Endothelial cell (in vitro differentiated cells): ENCODE results near the gene HSPE1. TPM values are rescaled to one million over a fixed set of nuclear protein-coding genes. Genes with fewer than 3 reads are reported as not detected.
"Not testable (repeated sequence)": the region's sequence is repeated elsewhere in the genome, so short reads cannot be mapped to it uniquely, and the experiment has no call there.

Source experiments
- DNase-seq: peaks from one replicate; pipeline ENCODE4 v3.0.0; 2021; ENCODE audit warnings: low spot score
- H3K27ac Mint-ChIP-seq: one replicate; pipeline ENCODE4 v1.8.0; 2021; ENCODE audit warnings: mixed read lengths, inconsistent platforms; ENCODE audit not compliant: unreplicated experiment
- H3K27me3 Mint-ChIP-seq: one replicate; pipeline ENCODE4 v1.8.0; 2021; ENCODE audit warnings: mild to moderate bottlenecking, moderate library complexity, mixed read lengths, inconsistent platforms; ENCODE audit not compliant: unreplicated experiment
- H3K36me3 Mint-ChIP-seq: one replicate; pipeline ENCODE4 v1.8.0; 2021; ENCODE audit warnings: mild to moderate bottlenecking, low read depth, mixed read lengths, inconsistent platforms; ENCODE audit not compliant: unreplicated experiment
- H3K4me1 Mint-ChIP-seq: one replicate; pipeline ENCODE4 v1.8.0; 2021; ENCODE audit warnings: mild to moderate bottlenecking, mixed read lengths, inconsistent platforms; ENCODE audit not compliant: unreplicated experiment
- H3K4me3 Mint-ChIP-seq: one replicate; pipeline ENCODE4 v1.8.0; 2021; ENCODE audit warnings: mild to moderate bottlenecking, mixed read lengths, inconsistent platforms; ENCODE audit not compliant: unreplicated experiment
- H3K9me3 Mint-ChIP-seq: one replicate; pipeline ENCODE4 v1.8.0; 2021; ENCODE audit warnings: mixed read lengths, inconsistent platforms; ENCODE audit not compliant: unreplicated experiment
- total RNA-seq: library from RNA; stranded (reverse); fragmentation: NEBNext Ultra II Directional; extraction: Animal tissue kit (Norgen Biotek cat#: 25700); gene quantifications from one replicate; pipeline ENCODE4 v1.2.1, GENCODE V29; 2021; ENCODE audit not compliant: unreplicated experiment
- TF ChIP-seq, protein P1 (sequence below): fragments of 200-600 bp; sonication (generic); IDR thresholded peaks from one replicate; pipeline ENCODE4 v1.5.0; 2021; ENCODE audit warnings: antibody characterized with exemption; ENCODE audit not compliant: unreplicated experiment

HSPE1 gene
- total RNA-seq, 1 donor from 2014 or later, result 73.6 TPM

DNA sequence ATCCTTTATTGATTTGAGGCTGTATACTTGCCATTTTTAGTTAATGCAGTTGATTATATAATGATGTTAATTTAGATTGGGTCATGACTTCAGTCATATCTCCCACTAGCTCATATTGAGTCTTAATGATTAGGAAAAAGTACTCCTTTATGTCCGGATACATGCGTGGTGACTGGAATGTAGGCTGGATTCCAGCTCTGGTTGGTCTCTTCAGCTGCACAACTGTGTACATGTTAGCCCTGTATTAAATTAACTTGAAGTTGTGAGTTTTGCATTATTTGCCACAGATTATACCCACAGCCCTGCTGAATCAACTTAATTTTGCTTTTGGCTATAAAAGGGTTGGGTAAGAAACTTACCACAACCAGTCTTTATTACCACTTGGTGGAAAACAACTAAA, 38.2 kb downstream of the HSPE1 start:
- H3K36me3 Mint-ChIP-seq, result peaks cover 27% of the 10 kb centered on the region
- TF ChIP-seq, protein P1, sequence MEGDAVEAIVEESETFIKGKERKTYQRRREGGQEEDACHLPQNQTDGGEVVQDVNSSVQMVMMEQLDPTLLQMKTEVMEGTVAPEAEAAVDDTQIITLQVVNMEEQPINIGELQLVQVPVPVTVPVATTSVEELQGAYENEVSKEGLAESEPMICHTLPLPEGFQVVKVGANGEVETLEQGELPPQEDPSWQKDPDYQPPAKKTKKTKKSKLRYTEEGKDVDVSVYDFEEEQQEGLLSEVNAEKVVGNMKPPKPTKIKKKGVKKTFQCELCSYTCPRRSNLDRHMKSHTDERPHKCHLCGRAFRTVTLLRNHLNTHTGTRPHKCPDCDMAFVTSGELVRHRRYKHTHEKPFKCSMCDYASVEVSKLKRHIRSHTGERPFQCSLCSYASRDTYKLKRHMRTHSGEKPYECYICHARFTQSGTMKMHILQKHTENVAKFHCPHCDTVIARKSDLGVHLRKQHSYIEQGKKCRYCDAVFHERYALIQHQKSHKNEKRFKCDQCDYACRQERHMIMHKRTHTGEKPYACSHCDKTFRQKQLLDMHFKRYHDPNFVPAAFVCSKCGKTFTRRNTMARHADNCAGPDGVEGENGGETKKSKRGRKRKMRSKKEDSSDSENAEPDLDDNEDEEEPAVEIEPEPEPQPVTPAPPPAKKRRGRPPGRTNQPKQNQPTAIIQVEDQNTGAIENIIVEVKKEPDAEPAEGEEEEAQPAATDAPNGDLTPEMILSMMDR, result no peak
- H3K4me3 Mint-ChIP-seq, result no peak overlapping the region
- no peak for DNase-seq
- no peak overlapping the region for H3K27ac Mint-ChIP-seq
- no peaks in the 10 kb centered on the region for H3K27me3 Mint-ChIP-seq
- H3K9me3 Mint-ChIP-seq, result no peaks in the 10 kb centered on the region
- peaks cover 6% of the 10 kb centered on the region for H3K4me1 Mint-ChIP-seq

DNA sequence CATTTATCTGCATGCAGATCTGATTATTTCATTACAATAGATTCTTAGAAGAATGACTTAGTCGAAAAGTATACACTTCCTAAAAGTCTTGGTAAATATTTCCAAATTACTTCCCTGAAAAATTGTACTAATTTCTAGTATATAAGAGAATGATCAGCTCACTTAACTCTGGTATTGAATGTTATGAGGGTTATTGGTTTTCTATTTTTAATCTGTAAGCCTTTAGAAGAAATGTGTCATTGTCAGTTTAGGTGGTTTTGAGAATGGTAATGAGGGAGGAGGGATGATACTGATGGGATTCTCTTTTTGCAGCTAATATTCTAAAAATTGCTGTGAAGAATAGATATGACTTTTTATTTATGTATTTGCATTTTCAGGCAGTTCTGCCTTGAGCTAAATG, 39.6 kb downstream of the HSPE1 start:
- H3K4me1 Mint-ChIP-seq, result peaks cover 2% of the 10 kb centered on the region
- H3K36me3 Mint-ChIP-seq, result peaks cover 28% of the 10 kb centered on the region
- H3K27me3 Mint-ChIP-seq, result no peaks in the 10 kb centered on the region
- H3K27ac Mint-ChIP-seq, result no peak overlapping the region
- H3K9me3 Mint-ChIP-seq, result no peaks in the 10 kb centered on the region
- TF ChIP-seq, protein P1, result no peak
- no peak overlapping the region for H3K4me3 Mint-ChIP-seq
- DNase-seq, result no peak

DNA sequence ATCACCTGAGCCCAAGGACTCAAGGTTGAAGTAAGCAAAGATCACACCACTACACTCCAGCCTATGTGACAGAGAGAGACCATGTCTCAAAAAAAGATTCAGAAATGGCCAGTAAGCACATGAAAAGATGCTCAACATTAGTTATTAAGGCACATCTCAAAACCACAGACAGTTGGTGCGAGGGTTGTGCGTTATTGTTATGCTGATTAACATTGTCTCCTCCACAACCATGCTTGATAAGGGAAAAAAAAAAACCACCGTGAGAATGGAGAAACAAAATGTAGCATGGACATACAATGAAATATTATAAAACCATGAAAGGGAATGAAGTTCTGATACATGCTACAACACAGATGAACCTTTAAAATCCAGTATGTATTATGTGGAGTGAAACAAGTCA, 43.0 kb downstream of the HSPE1 start:
- TF ChIP-seq, protein P1, result no peak
- peaks cover 33% of the 10 kb centered on the region for H3K36me3 Mint-ChIP-seq
- H3K9me3 Mint-ChIP-seq, result no peaks in the 10 kb centered on the region
- H3K27me3 Mint-ChIP-seq, result no peaks in the 10 kb centered on the region
- no peak for DNase-seq
- no peak overlapping the region for H3K4me3 Mint-ChIP-seq
- no peak overlapping the region for H3K27ac Mint-ChIP-seq
- peaks cover 10% of the 10 kb centered on the region for H3K4me1 Mint-ChIP-seq

DNA sequence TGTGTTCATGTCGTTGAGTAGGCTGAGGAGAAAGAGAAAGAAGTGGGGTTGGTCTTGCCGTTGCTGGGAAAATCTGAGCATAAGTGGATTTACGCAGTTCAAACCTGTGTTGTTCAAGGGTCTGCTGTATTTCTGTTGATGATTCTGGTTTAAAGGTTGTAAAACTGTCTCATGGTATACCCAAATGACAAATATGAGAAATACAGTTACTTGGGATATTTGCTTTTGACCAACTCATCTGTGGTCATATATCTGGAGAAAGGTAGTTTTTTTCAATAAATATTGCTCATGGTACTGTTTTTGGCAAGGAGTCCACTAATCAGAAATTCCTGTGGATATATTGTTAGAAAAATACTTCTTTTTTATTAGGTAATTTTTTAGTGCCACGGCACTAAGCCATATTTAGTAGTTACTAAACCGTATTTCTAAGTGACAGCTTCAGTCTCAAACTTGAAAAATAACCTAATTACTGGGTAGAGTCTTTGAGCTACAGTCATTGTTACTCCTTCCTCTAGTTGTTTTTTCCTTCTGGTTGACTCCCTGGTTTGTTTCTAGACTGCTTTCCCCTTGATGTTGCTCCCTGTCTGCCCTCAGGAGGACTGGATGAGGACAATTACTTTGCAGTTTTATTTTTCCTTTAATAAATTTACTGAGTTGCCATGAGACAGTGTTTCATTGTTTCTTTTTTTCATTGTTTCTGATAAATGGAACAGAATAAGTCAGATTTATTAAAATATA, 47.2 kb downstream of the HSPE1 start:
- no peak for DNase-seq
- H3K36me3 Mint-ChIP-seq, result peaks cover 28% of the 10 kb centered on the region
- no peaks in the 10 kb centered on the region for H3K27me3 Mint-ChIP-seq
- H3K27ac Mint-ChIP-seq, result peak overlapping the region; percentile 58
- H3K4me1 Mint-ChIP-seq, result peaks cover 10% of the 10 kb centered on the region
- H3K9me3 Mint-ChIP-seq, result no peaks in the 10 kb centered on the region
- TF ChIP-seq, protein P1, result no peak
- H3K4me3 Mint-ChIP-seq, result no peak overlapping the region

DNA sequence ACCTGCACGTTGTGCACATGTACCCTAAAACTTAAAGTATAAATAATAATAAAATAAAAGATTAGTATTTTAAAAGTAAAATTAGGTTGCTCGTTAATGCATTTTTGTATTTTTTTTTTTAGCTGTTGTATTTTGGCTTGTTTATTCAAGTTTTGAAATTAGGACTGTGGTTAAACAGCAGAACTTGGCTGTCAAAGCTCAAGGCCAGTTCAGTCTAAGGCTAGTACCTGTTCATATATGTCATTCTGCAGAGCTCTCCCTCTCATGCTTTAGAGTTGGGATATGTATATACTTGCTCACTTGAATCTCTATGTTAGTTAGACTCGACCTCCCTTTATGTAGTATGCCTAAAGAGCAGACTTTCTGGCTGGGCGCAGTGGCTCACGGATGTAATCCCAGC, 48.4 kb downstream of the HSPE1 start:
- no peak overlapping the region for H3K27ac Mint-ChIP-seq
- H3K36me3 Mint-ChIP-seq, result peaks cover 22% of the 10 kb centered on the region
- no peaks in the 10 kb centered on the region for H3K9me3 Mint-ChIP-seq

DNA sequence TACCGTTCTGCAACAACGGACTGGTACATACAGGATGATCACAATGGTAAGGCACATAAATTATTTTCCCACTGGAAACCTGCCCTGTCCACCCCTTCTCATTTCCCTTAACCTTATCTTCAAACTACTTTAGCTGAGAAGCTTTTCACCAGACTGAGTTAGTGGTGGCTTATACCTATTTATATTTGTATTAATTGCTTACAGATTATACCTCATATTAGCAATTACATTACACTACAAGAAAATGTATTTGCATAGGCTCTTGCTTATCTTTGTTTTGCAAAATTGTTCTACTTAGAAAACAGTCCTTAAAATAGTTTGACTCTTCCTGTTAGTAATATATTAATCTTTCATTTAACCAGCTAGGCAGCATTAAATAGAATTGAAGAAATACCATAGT, 51.1 kb downstream of the HSPE1 start:
- Mint-ChIP-seq H3K36me3 (peaks cover 22% of the 10 kb centered on the region), H3K4me1 (peaks cover 17% of the 10 kb centered on the region)
- H3K4me3 Mint-ChIP-seq, H3K27ac Mint-ChIP-seq, H3K27me3 Mint-ChIP-seq, DNase-seq, H3K9me3 Mint-ChIP-seq: not testable (repeated sequence)

More for the DNA sequence above, 48.4 kb downstream of the HSPE1 start:
- H3K27me3 Mint-ChIP-seq, result no peaks in the 10 kb centered on the region
- TF ChIP-seq, protein P1, result no peak
- H3K4me3 Mint-ChIP-seq, result no peak overlapping the region
- peaks cover 10% of the 10 kb centered on the region for H3K4me1 Mint-ChIP-seq
- no peak for DNase-seq
